Measurements from ENCODE around the gene SSX4. TPM values are rescaled to one million over a fixed set of nuclear protein-coding genes. Genes with fewer than 3 reads are reported as not detected.

Gene SSX4
- total and polyA plus RNA-seq, 7 experiments from 2014 or later = not detected

Other genes with a start within 250 kb of the SSX4 start
- not detected for gene SSX5, start 186.7 kb upstream of the SSX4 start, total RNA-seq
- not detected for gene SSX5, start 186.7 kb upstream of the SSX4 start, polyA plus RNA-seq
- not detected for gene SSX1, start 128.1 kb upstream of the SSX4 start, total RNA-seq
- gene SSX1, start 128.1 kb upstream of the SSX4 start, polyA plus RNA-seq = not detected
- gene SSX3, start 26.8 kb upstream of the SSX4 start, total RNA-seq = not detected
- gene SSX3, start 26.8 kb upstream of the SSX4 start, polyA plus RNA-seq = not detected
- not detected for gene SSX4B, start 28.4 kb downstream of the SSX4 start, total RNA-seq
- gene SSX4B, start 28.4 kb downstream of the SSX4 start, polyA plus RNA-seq = not detected
- 10 to 100 TPM; 10.2 to 75.5 (median 17.3) TPM for gene SLC38A5, start 86.7 kb downstream of the SSX4 start, total RNA-seq
- 1 to 10 TPM; 9.4 to 9.7 TPM for gene SLC38A5, start 86.7 kb downstream of the SSX4 start, polyA plus RNA-seq
- gene FTSJ1, start 92.7 kb downstream of the SSX4 start, total RNA-seq = 10 to 100 TPM; 48.6 to 62.5 (median 59.5) TPM
- 10 to 100 TPM; 56.4 to 74.0 TPM for gene FTSJ1, start 92.7 kb downstream of the SSX4 start, polyA plus RNA-seq
- 10 to 100 TPM; 13.1 to 19.0 (median 16.8) TPM for gene PORCN, start 125.5 kb downstream of the SSX4 start, total RNA-seq
- 10 to 100 TPM; 10.0 to 11.5 TPM for gene PORCN, start 125.5 kb downstream of the SSX4 start, polyA plus RNA-seq
- gene EBP, start 138.3 kb downstream of the SSX4 start, total RNA-seq = 100 to 1,000 TPM in 1 of 5 experiments, 10 to 100 TPM in 4; 33.3 to 188 (median 35.3) TPM
- 10 to 100 TPM; 72.4 to 80.6 TPM for gene EBP, start 138.3 kb downstream of the SSX4 start, polyA plus RNA-seq
- 10 to 100 TPM; 20.2 to 31.2 (median 26.4) TPM for gene TBC1D25, start 156.2 kb downstream of the SSX4 start, total RNA-seq
- gene TBC1D25, start 156.2 kb downstream of the SSX4 start, polyA plus RNA-seq = 10 to 100 TPM; 16.2 to 22.8 TPM
- 100 to 1,000 TPM; 176 to 374 (median 329) TPM for gene RBM3, start 190.9 kb downstream of the SSX4 start, total RNA-seq
- 100 to 1,000 TPM; 242 to 254 TPM for gene RBM3, start 190.9 kb downstream of the SSX4 start, polyA plus RNA-seq
- 10 to 100 TPM; 44.8 to 66.9 (median 54.4) TPM for gene WDR13, start 214.0 kb downstream of the SSX4 start, total RNA-seq
- gene WDR13, start 214.0 kb downstream of the SSX4 start, polyA plus RNA-seq = 10 to 100 TPM; 27.5 to 33.2 TPM